Lung microvascular endothelial cell (primary cell): ENCODE measurements around the gene OPTC. TPM values are rescaled to one million over a fixed set of nuclear protein-coding genes. Genes with fewer than 3 reads are reported as not detected.
"Not testable (repeated sequence)": the region's sequence is repeated elsewhere in the genome, so short reads cannot be mapped to it uniquely, and the experiment has no call there.

ENCODE experiments used
- DNase-seq, 2 donors: peaks; one replicate each; pipeline versions ENCODE4 v3.0.0 to v3.0.0-alpha.2; 2010; ENCODE audit warnings: low read depth in 2 of 2
- total RNA-seq: library from RNA; depleted of rRNA; stranded (reverse); fragments of >200 nt; gene quantifications from 2 replicates; pipeline ENCODE4 v1.2.1, GENCODE V29; 2014

OPTC gene
- total RNA-seq, 1 donor from 2014 or later, result not detected

- no peak for DNase-seq
Measured at GRCh38 chr1:203516184-203516583, 22.2 kb downstream of the OPTC start.

GRCh38 chr1:203516906-203517305 lies 23.0 kb downstream of the OPTC start:
- DNase-seq, result no peak

- DNase-seq, result no peak
Measured at GRCh38 chr1:203517426-203518110, 23.6 kb downstream of the OPTC start.

- not testable (repeated sequence) for DNase-seq
Measured at GRCh38 chr1:203518139-203518538, 24.2 kb downstream of the OPTC start.

GRCh38 chr1:203518541-203518940 lies 24.6 kb downstream of the OPTC start:
- no peak for DNase-seq

- DNase-seq, result no peak
Measured at GRCh38 chr1:203519053-203519840, 25.3 kb downstream of the OPTC start.

GRCh38 chr1:203519896-203520295 lies 25.9 kb downstream of the OPTC start:
- no peak for DNase-seq

GRCh38 chr1:203520315-203520714 lies 26.4 kb downstream of the OPTC start:
- no peak for DNase-seq

- DNase-seq, result no peak
Measured at GRCh38 chr1:203521074-203521794, 27.3 kb downstream of the OPTC start.

- DNase-seq, result no peak
Measured at GRCh38 chr1:203521812-203522211, 27.9 kb downstream of the OPTC start.

- DNase-seq, result no peak
Measured at GRCh38 chr1:203522237-203522636, 28.3 kb downstream of the OPTC start.

GRCh38 chr1:203523667-203524066 lies 29.7 kb downstream of the OPTC start:
- DNase-seq, result no peak

- no peak for DNase-seq
Measured at GRCh38 chr1:203524152-203524551, 30.2 kb downstream of the OPTC start.

- DNase-seq, result no peak
Measured at GRCh38 chr1:203524824-203525223, 30.9 kb downstream of the OPTC start.

- no peak for DNase-seq
Measured at GRCh38 chr1:203525685-203526084, 31.7 kb downstream of the OPTC start.

GRCh38 chr1:203526130-203526529 lies 32.2 kb downstream of the OPTC start:
- DNase-seq, result no peak

GRCh38 chr1:203526572-203526971 lies 32.6 kb downstream of the OPTC start:
- no peak for DNase-seq

GRCh38 chr1:203527013-203527412 lies 33.1 kb downstream of the OPTC start:
- no peak for DNase-seq

GRCh38 chr1:203528063-203528462 lies 34.1 kb downstream of the OPTC start:
- no peak for DNase-seq

GRCh38 chr1:203528976-203529835 lies 35.3 kb downstream of the OPTC start:
- no peak for DNase-seq

- DNase-seq, result no peak
Measured at GRCh38 chr1:203531063-203531462, 37.1 kb downstream of the OPTC start.
